Measurements from ENCODE around the gene VSTM2L.

- TF ChIP-seq RFX5 (IDR thresholded peaks at IDR 0.05; ENCODE audit: low read depth, low read length) (no peak), FOS (IDR thresholded peaks at IDR 0.05; ENCODE audit: low read depth, low read length) (no peak), CTCF (conservative IDR thresholded peaks at IDR 0.05; ENCODE audit: low read depth, low read length) (no peak), POLR2A (IDR thresholded peaks at IDR 0.05; ENCODE audit: low read depth, low read length) (no peak), MAFK (IDR thresholded peaks at IDR 0.05; ENCODE audit: low read depth, low read length) (no peak), SMC3 (IDR thresholded peaks at IDR 0.05; ENCODE audit: low read depth, low read length) (no peak), MXI1 (IDR thresholded peaks at IDR 0.05; ENCODE audit: borderline replicate concordance, low read depth, low read length) (no peak)
These were observed 52.6 kb downstream of the VSTM2L start for GRCh38 chr20:37955511-37955910.
